IMR-90 (cell line): ENCODE data around the gene PLPP3. TPM values are rescaled to one million over a fixed set of nuclear protein-coding genes. Genes with fewer than 3 reads are reported as not detected.

Source experiments
- ATAC-seq: fragments of 200-7000 bp; cut with Tn5 transposase; 2 replicates; pipeline ENCODE4 v1.9.1; 2020; ENCODE audit warnings: low read depth, mild to moderate bottlenecking, moderate library complexity
- BruUV-seq: library from RNA; stranded (reverse); fragments of 400-500 nt; replicated peaks from 2 replicates; lab custom pipeline; 2021; lab: Mats Ljungman, UMichigan
- CTCF ChIA-PET: fragments of 300-600 bp; formaldehyde crosslinking; extraction: SDS; loops from one replicate; lab custom pipeline; 2021; ENCODE audit warnings: antibody characterized with exemption; lab: Yijun Ruan, JAX
- POLR2A ChIA-PET: fragments of 300-600 bp; sonication (Branson Sonifier 250); formaldehyde crosslinking; loops from one replicate; lab custom pipeline; 2022; ENCODE audit warnings: antibody characterized with exemption; ENCODE audit not compliant: unreplicated experiment; lab: Charles Lee
- DNase-seq: peaks from one replicate; pipeline ENCODE4 v3.0.0; 2013
- H2AFZ ChIP-seq: replicated peaks from 2 replicates; pipeline ENCODE3; 2013; ENCODE audit warnings: low read length, mild to moderate bottlenecking; ENCODE audit not compliant: poor library complexity
- H2AK5ac ChIP-seq: 2 replicates; pipeline ENCODE4 v1.6.1; 2013; ENCODE audit warnings: low read depth, low read length, inconsistent platforms
- H2AK9ac ChIP-seq: replicated peaks from 2 replicates; pipeline ENCODE3; 2013; ENCODE audit warnings: mild to moderate bottlenecking, low read depth, low read length, moderate library complexity; ENCODE audit not compliant: poor library complexity
- H2BK120ac ChIP-seq: 2 replicates; pipeline ENCODE4 v1.6.1; 2013; ENCODE audit warnings: low read depth, low read length, inconsistent platforms
- H2BK15ac ChIP-seq: 3 replicates; pipeline ENCODE4 v1.6.1; 2013; ENCODE audit warnings: low read depth, low read length, inconsistent platforms
- H2BK20ac ChIP-seq: 2 replicates; pipeline ENCODE4 v1.6.1; 2013; ENCODE audit warnings: low read depth, mild to moderate bottlenecking, inconsistent platforms, low read length, moderate library complexity
- H2BK5ac ChIP-seq: 2 replicates; pipeline ENCODE4 v1.6.1; 2013; ENCODE audit warnings: mild to moderate bottlenecking, low read depth, low read length, inconsistent platforms; ENCODE audit not compliant: poor library complexity, severe bottlenecking
- H3K14ac ChIP-seq: replicated peaks from 2 replicates; pipeline ENCODE4 v1.6.1; 2013; ENCODE audit warnings: low read depth, low read length, inconsistent platforms
- H3K18ac ChIP-seq: 2 replicates; pipeline ENCODE4 v1.6.1; 2013; ENCODE audit warnings: low read depth, low read length, control low read depth
- H3K23ac ChIP-seq: 2 replicates; pipeline ENCODE4 v1.6.1; 2013; ENCODE audit warnings: low read depth, low read length, inconsistent platforms
- H3K27ac ChIP-seq: 2 replicates; pipeline ENCODE4 v1.5.1; 2013; ENCODE audit warnings: mild to moderate bottlenecking, control low read depth, low read length; ENCODE audit not compliant: insufficient read depth
- H3K27me3 ChIP-seq: 2 replicates; pipeline ENCODE4 v1.6.1; 2013; ENCODE audit warnings: low read length; ENCODE audit not compliant: control insufficient read depth, insufficient read depth
- H3K36me3 ChIP-seq: 2 replicates; pipeline ENCODE4 v1.6.1; 2013; ENCODE audit warnings: low read length, mixed read lengths; ENCODE audit not compliant: control insufficient read depth, insufficient read depth
- H3K4ac ChIP-seq: 2 replicates; pipeline ENCODE4 v1.6.1; 2013; ENCODE audit warnings: low read depth, low read length, inconsistent platforms
- H3K4me1 ChIP-seq: 2 replicates; pipeline ENCODE4 v1.6.1; 2013; ENCODE audit warnings: low read length, mixed read lengths; ENCODE audit not compliant: control insufficient read depth, insufficient read depth
- H3K4me2 ChIP-seq: 2 replicates; pipeline ENCODE4 v1.6.1; 2013; ENCODE audit warnings: low read depth, mild to moderate bottlenecking, control low read depth, low read length, moderate library complexity
- H3K4me3 ChIP-seq: 2 replicates; pipeline ENCODE4 v1.5.1; 2013; ENCODE audit warnings: low read depth, mild to moderate bottlenecking, control low read depth, low read length, moderate library complexity; ENCODE audit not compliant: insufficient read depth
- H3K56ac ChIP-seq: 2 replicates; pipeline ENCODE4 v1.6.1; 2013; ENCODE audit warnings: low read length, inconsistent platforms; ENCODE audit not compliant: insufficient read depth; ENCODE audit errors: extremely low read depth
- H3K79me1 ChIP-seq, 2 experiments: 2 replicates each; pipeline ENCODE4 v1.6.1; 2013; ENCODE audit warnings: low read length in 2 of 2, inconsistent platforms in 1 of 2, low read depth in 1 of 2
- H3K9ac ChIP-seq: 2 replicates; pipeline ENCODE4 v1.6.1; 2013; ENCODE audit warnings: low read depth, low read length, control low read depth
- H3K9me1 ChIP-seq: 2 replicates; pipeline ENCODE4 v1.6.1; 2013; ENCODE audit warnings: low read length, inconsistent platforms; ENCODE audit not compliant: insufficient read depth
- H3K9me3 ChIP-seq: 2 replicates; pipeline ENCODE4 v1.6.1; 2013; ENCODE audit warnings: low read length; ENCODE audit not compliant: control insufficient read depth, insufficient read depth
- H4K20me1 ChIP-seq: 2 replicates; pipeline ENCODE4 v1.6.1; 2013; ENCODE audit warnings: low read length, inconsistent platforms; ENCODE audit not compliant: insufficient read depth
- H4K5ac ChIP-seq: 2 replicates; pipeline ENCODE4 v1.6.1; 2013; ENCODE audit warnings: mild to moderate bottlenecking, low read depth, low read length, control low read depth
- H4K8ac ChIP-seq, 2 experiments: 2 replicates each; pipeline ENCODE4 v1.6.1; 2013; ENCODE audit warnings: low read depth in 2 of 2, low read length in 2 of 2, control low read depth in 1 of 2, inconsistent platforms in 1 of 2
- H4K91ac ChIP-seq: 2 replicates; pipeline ENCODE4 v1.6.1; 2013; ENCODE audit warnings: low read depth, low read length, inconsistent platforms; ENCODE audit not compliant: insufficient read depth
- BHLHE40 ChIP-seq: fragments of 150-350 bp; IDR thresholded peaks from 2 replicates; pipeline ENCODE4 v1.6.1; 2016; ENCODE audit warnings: mild to moderate bottlenecking, low read depth, low read length
- CEBPB ChIP-seq: IDR thresholded peaks from 2 replicates; pipeline ENCODE4 v1.6.1; 2012; ENCODE audit warnings: low read depth, low read length, improper control_type of control experiment
- CHD1 ChIP-seq: IDR thresholded peaks from 2 replicates; pipeline ENCODE4 v1.6.1; 2012; ENCODE audit warnings: low read depth, low read length, improper control_type of control experiment
- MAFK ChIP-seq: IDR thresholded peaks from 2 replicates; pipeline ENCODE4 v1.6.1; 2012; ENCODE audit warnings: low read depth, low read length, improper control_type of control experiment
- MAZ ChIP-seq: IDR thresholded peaks from 2 replicates; pipeline ENCODE4 v1.6.1; 2012; ENCODE audit warnings: low read depth, mild to moderate bottlenecking, low read length, improper control_type of control experiment, moderate library complexity, borderline replicate concordance
- MXI1 ChIP-seq: IDR thresholded peaks from 2 replicates; pipeline ENCODE4 v1.6.1; 2012; ENCODE audit warnings: low read depth, mild to moderate bottlenecking, low read length, moderate library complexity, borderline replicate concordance
- POLR2A ChIP-seq: IDR thresholded peaks from 2 replicates; pipeline ENCODE4 v1.6.1; 2012; ENCODE audit warnings: mild to moderate bottlenecking, low read depth, low read length
- RAD21 ChIP-seq: IDR thresholded peaks from 2 replicates; pipeline ENCODE4 v1.6.1; 2012; ENCODE audit warnings: low read length, improper control_type of control experiment
- RCOR1 ChIP-seq: IDR thresholded peaks from 2 replicates; pipeline ENCODE4 v1.6.1; 2012; ENCODE audit warnings: mild to moderate bottlenecking, low read length, improper control_type of control experiment; ENCODE audit not compliant: insufficient replicate concordance
- RFX5 ChIP-seq: IDR thresholded peaks from 2 replicates; pipeline ENCODE4 v1.8.0; 2012; ENCODE audit warnings: low read depth, mild to moderate bottlenecking, low read length, moderate library complexity
- SMC3 ChIP-seq: fragments of 150-350 bp; IDR thresholded peaks from 2 replicates; pipeline ENCODE4 v1.6.1; 2016; ENCODE audit warnings: low read depth, mild to moderate bottlenecking, antibody characterized with exemption, low read length, moderate library complexity
- WGBS, 2 experiments: methylation state at CpG; one replicate each; pipeline versions ENCODE4 v1.1.5 to v1.1.7; 2013; ENCODE audit warnings: missing lambda C conversion rate in 2 of 2; ENCODE audit not compliant: insufficient read length in 1 of 2; ENCODE audit errors: extremely low coverage in 2 of 2; 5-methylcytosine and 5-hydroxymethylcytosine counted together
- dilution Hi-C: fragments of 300-500 bp; cut with HindIII; formaldehyde crosslinking; loops from one replicate; pipeline ENCODE4 v1.14.3; 2018; ENCODE audit warnings: low sequenced_read_pairs; ENCODE audit not compliant: unreplicated experiment
- in situ Hi-C: fragments of 300-500 bp; cut with MboI; formaldehyde crosslinking; loops from 3 replicates; pipeline ENCODE4 v1.14.3; 2019; ENCODE audit warnings: low sequenced_read_pairs, inconsistent platforms, mixed read lengths
- intact Hi-C: fragments of 100-400 bp; cut with micrococcal nuclease; formaldehyde crosslinking; loops from 2 replicates; pipeline ENCODE4 v1.10.0; 2022
- polyA plus RNA-seq, 3 experiments: library from polyadenylated mRNA; depleted of rRNA; stranded (reverse); fragments of >200 nt; gene quantifications; 2 replicates each; pipeline ENCODE4 v1.2.3, GENCODE V29; 2012; ENCODE audit warnings: low replicate concordance in 1 of 3
- total RNA-seq: library from RNA; depleted of rRNA; stranded (reverse); fragments of >200 nt; gene quantifications from 2 replicates; pipeline ENCODE4 v1.2.3, GENCODE V29; 2012
- TF ChIP-seq, protein P1 (sequence below): conservative IDR thresholded peaks from 2 replicates; pipeline ENCODE4 v1.5.1; 2012; ENCODE audit warnings: mild to moderate bottlenecking, low read depth, low read length, improper control_type of control experiment
- TF ChIP-seq, protein P2 (sequence below): fragments of 150-350 bp; IDR thresholded peaks from 2 replicates; pipeline ENCODE4 v1.6.1; 2016; ENCODE audit warnings: low read depth, mild to moderate bottlenecking, low read length, moderate library complexity, borderline replicate concordance

Gene PLPP3
- total and polyA plus RNA-seq, 2 of the 4 experiments (the other 2 are of a cell fraction): 49.9 to 56.6 TPM

GRCh38 chr1:56490619-56491018, 88.7 kb downstream of the PLPP3 start:
- TF ChIP-seq RAD21: no peak
- no peak for TF ChIP-seq BHLHE40
- no peak for TF ChIP-seq RCOR1
- no peak for TF ChIP-seq MAFK
- TF ChIP-seq, protein P1, sequence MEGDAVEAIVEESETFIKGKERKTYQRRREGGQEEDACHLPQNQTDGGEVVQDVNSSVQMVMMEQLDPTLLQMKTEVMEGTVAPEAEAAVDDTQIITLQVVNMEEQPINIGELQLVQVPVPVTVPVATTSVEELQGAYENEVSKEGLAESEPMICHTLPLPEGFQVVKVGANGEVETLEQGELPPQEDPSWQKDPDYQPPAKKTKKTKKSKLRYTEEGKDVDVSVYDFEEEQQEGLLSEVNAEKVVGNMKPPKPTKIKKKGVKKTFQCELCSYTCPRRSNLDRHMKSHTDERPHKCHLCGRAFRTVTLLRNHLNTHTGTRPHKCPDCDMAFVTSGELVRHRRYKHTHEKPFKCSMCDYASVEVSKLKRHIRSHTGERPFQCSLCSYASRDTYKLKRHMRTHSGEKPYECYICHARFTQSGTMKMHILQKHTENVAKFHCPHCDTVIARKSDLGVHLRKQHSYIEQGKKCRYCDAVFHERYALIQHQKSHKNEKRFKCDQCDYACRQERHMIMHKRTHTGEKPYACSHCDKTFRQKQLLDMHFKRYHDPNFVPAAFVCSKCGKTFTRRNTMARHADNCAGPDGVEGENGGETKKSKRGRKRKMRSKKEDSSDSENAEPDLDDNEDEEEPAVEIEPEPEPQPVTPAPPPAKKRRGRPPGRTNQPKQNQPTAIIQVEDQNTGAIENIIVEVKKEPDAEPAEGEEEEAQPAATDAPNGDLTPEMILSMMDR: no peak
- TF ChIP-seq RFX5: no peak
- no peak for TF ChIP-seq POLR2A
- TF ChIP-seq MXI1: no peak
- TF ChIP-seq CHD1: no peak
- TF ChIP-seq MAZ: no peak
- TF ChIP-seq, protein P2, sequence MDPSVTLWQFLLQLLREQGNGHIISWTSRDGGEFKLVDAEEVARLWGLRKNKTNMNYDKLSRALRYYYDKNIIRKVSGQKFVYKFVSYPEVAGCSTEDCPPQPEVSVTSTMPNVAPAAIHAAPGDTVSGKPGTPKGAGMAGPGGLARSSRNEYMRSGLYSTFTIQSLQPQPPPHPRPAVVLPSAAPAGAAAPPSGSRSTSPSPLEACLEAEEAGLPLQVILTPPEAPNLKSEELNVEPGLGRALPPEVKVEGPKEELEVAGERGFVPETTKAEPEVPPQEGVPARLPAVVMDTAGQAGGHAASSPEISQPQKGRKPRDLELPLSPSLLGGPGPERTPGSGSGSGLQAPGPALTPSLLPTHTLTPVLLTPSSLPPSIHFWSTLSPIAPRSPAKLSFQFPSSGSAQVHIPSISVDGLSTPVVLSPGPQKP: no peak
- no peak for TF ChIP-seq SMC3
- no peak for TF ChIP-seq CEBPB
- Histone ChIP-seq H4K5ac (no peak overlapping the region), H3K36me3 (peaks cover 28% of the 10 kb centered on the region), H3K14ac (no peak overlapping the region), H3K4me3 (no peak overlapping the region), H3K18ac (no peak overlapping the region), H3K4ac (no peak overlapping the region), H2BK20ac (no peak overlapping the region), H4K20me1 (no peaks in the 10 kb centered on the region; the same call in 1 of the 2 replicates), H3K9ac (no peak overlapping the region), H3K56ac (no peak overlapping the region), H2AK9ac (no peak overlapping the region), H4K91ac (no peak overlapping the region), H4K8ac (no peak overlapping the region), H3K27ac (no peak overlapping the region), H2BK5ac (no peak overlapping the region), H3K23ac (no peak overlapping the region), H3K9me3 (no peaks in the 10 kb centered on the region), H3K27me3 (no peaks in the 10 kb centered on the region), H3K4me2 (no peak overlapping the region), H3K79me1 (no peaks in the 10 kb centered on the region; a peak in 1 of 4 replicates), H2AK5ac (no peak overlapping the region), H3K9me1 (no peaks in the 10 kb centered on the region), H2BK120ac (no peak overlapping the region), H2BK15ac (no peak overlapping the region), H2AFZ (no peak overlapping the region), H3K4me1 (no peaks in the 10 kb centered on the region; the same call in 1 of the 2 replicates)
- no CpG with 5 or more reads among the region's 2 CpGs for WGBS, 2 experiments
- no peak for ATAC-seq
- intact Hi-C loops (loop anchor here (10.0 kb wide), 1 partner anchor 1206 kb away; no protein-coding TSS in a partner anchor), dilution Hi-C loops (no loop called here), in situ Hi-C loops (loop anchor here (10.0 kb wide), 1 partner anchor 1206 kb away; no protein-coding TSS in a partner anchor)
- BruUV-seq: no TSS peak
- ChIA-PET POLR2A (no interaction called here), CTCF (interaction anchor here (1.0 kb wide), 1 partner anchor 19 kb away, joined by 3 read pairs; no protein-coding TSS in a partner anchor)
- DNase-seq: no peak
